Calu3 (cell line): ENCODE results near the gene CLTCL1. TPM values are rescaled to one million over a fixed set of nuclear protein-coding genes. Genes with fewer than 3 reads are reported as not detected.

Experiments used
- BruUV-seq: library from RNA; stranded (reverse); fragments of 400-500 nt; replicated peaks from 2 replicates; lab custom pipeline; 2021; lab: Mats Ljungman, UMichigan
- CTCF ChIA-PET: fragments of 300-600 bp; sonication (Branson Sonifier 250); formaldehyde crosslinking; loops from one replicate; lab custom pipeline; 2022; ENCODE audit warnings: antibody characterized with exemption; lab: Charles Lee
- DNase-seq: peaks from one replicate; pipeline ENCODE4 v3.0.0; 2022
- H3K27ac Mint-ChIP-seq: one replicate; pipeline ENCODE4 v1.8.0; 2022; ENCODE audit warnings: mixed read lengths; ENCODE audit not compliant: unreplicated experiment
- H3K27me3 Mint-ChIP-seq: one replicate; pipeline ENCODE4 v1.8.0; 2022; ENCODE audit warnings: mixed read lengths; ENCODE audit not compliant: unreplicated experiment
- H3K36me3 Mint-ChIP-seq: one replicate; pipeline ENCODE4 v1.8.0; 2022; ENCODE audit warnings: mild to moderate bottlenecking, moderate library complexity, mixed read lengths; ENCODE audit not compliant: insufficient read depth, unreplicated experiment
- H3K4me1 Mint-ChIP-seq: one replicate; pipeline ENCODE4 v1.8.0; 2022; ENCODE audit warnings: mild to moderate bottlenecking, low read depth, mixed read lengths; ENCODE audit not compliant: unreplicated experiment
- H3K4me3 Mint-ChIP-seq: one replicate; pipeline ENCODE4 v1.8.0; 2022; ENCODE audit warnings: mild to moderate bottlenecking, low read depth, moderate library complexity, mixed read lengths; ENCODE audit not compliant: unreplicated experiment
- H3K9me3 Mint-ChIP-seq: one replicate; pipeline ENCODE4 v1.8.0; 2022; ENCODE audit warnings: low read depth, mixed read lengths; ENCODE audit not compliant: unreplicated experiment
- intact Hi-C: fragments of 100-400 bp; cut with micrococcal nuclease; formaldehyde crosslinking; loops from one replicate; pipeline ENCODE4 v1.10.0; 2022; ENCODE audit not compliant: unreplicated experiment
- total RNA-seq: library from RNA; stranded (reverse); gene quantifications from 2 replicates; pipeline ENCODE4 v1.2.3, GENCODE V29; 2022
- TF ChIP-seq, protein P1 (sequence below): fragments of 200-600 bp; IDR thresholded peaks from one replicate; pipeline ENCODE4 v1.8.0; 2022; ENCODE audit warnings: antibody characterized with exemption; ENCODE audit not compliant: unreplicated experiment

CLTCL1 gene
- total RNA-seq, 1 experiment from 2014 or later = 2.9 TPM

DNA sequence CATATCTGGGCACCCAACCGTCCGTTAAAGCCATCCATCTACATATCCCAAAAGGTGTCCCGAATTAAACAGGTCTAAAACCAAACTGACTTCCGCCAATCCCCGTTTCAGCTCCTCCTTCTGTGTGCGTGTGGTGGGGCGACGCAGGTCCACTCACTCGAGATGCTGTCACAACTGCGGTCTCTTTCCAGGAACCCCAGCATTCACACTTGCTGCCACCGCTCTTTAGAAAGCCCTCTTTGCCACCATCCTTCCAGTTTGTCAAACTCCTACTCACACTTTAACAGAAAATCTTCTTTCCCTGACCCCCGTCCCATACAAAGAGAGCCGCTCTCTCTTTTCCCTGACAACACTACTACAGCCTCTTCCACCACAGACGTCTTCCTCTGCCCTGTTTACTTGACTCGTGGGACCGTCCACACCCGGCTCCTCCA lies 147.5 kb downstream of the CLTCL1 start:
- H3K36me3 Mint-ChIP-seq = peaks cover 14% of the 10 kb centered on the region
- TF ChIP-seq, protein P1, sequence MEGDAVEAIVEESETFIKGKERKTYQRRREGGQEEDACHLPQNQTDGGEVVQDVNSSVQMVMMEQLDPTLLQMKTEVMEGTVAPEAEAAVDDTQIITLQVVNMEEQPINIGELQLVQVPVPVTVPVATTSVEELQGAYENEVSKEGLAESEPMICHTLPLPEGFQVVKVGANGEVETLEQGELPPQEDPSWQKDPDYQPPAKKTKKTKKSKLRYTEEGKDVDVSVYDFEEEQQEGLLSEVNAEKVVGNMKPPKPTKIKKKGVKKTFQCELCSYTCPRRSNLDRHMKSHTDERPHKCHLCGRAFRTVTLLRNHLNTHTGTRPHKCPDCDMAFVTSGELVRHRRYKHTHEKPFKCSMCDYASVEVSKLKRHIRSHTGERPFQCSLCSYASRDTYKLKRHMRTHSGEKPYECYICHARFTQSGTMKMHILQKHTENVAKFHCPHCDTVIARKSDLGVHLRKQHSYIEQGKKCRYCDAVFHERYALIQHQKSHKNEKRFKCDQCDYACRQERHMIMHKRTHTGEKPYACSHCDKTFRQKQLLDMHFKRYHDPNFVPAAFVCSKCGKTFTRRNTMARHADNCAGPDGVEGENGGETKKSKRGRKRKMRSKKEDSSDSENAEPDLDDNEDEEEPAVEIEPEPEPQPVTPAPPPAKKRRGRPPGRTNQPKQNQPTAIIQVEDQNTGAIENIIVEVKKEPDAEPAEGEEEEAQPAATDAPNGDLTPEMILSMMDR = no peak
- H3K27me3 Mint-ChIP-seq = peaks cover 27% of the 10 kb centered on the region
- intact Hi-C loops = no loop called here
- no peaks in the 10 kb centered on the region for H3K9me3 Mint-ChIP-seq
- peak overlapping the region; percentile 85 for H3K27ac Mint-ChIP-seq
- TSS peak; percentile 62 for BruUV-seq
- H3K4me3 Mint-ChIP-seq = peak overlapping the region; percentile 94
- peak; percentile 14 for DNase-seq
- peaks cover 11% of the 10 kb centered on the region for H3K4me1 Mint-ChIP-seq
- CTCF ChIA-PET = interaction anchor here (0.6 to 2.0 kb wide), 10 partner anchors 12 to 486 kb away, joined by 3 to 7 read pairs (median 4); partner anchors contain the start of genes CDC45, CLTCL1 and DGCR6

DNA sequence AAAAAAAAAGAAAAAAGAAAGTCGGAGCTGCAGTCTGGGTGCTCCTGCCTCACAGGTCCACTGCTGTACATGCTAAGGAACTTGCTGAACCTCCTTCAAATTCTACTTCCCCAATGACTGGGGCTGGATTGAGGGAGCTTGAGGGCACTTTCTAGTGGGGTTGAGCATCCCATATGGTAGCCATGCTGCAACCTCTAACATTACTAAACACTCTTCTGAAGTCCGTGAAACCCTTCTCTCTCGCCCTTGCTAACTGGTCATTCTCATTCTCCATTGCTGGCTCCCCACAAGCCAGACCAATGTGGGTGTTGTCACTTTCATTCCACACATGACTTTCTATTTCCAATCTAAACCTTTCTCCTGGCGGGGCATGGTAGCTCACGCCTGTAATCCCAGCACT lies 148.3 kb downstream of the CLTCL1 start:
- H3K27ac Mint-ChIP-seq = peak overlapping the region; percentile 85
- BruUV-seq = no TSS peak
- H3K4me3 Mint-ChIP-seq = peak overlapping the region; percentile 94
- no peak for DNase-seq
- CTCF ChIA-PET = interaction anchor here (2.0 kb wide), 1 partner anchor 15 kb away, joined by 6 read pairs; no protein-coding TSS in a partner anchor
- peaks cover 24% of the 10 kb centered on the region for H3K27me3 Mint-ChIP-seq
- H3K4me1 Mint-ChIP-seq = peaks cover 11% of the 10 kb centered on the region
- TF ChIP-seq, protein P1 = no peak
- H3K36me3 Mint-ChIP-seq = peaks cover 14% of the 10 kb centered on the region
- H3K9me3 Mint-ChIP-seq = no peaks in the 10 kb centered on the region
- intact Hi-C loops = no loop called here

DNA sequence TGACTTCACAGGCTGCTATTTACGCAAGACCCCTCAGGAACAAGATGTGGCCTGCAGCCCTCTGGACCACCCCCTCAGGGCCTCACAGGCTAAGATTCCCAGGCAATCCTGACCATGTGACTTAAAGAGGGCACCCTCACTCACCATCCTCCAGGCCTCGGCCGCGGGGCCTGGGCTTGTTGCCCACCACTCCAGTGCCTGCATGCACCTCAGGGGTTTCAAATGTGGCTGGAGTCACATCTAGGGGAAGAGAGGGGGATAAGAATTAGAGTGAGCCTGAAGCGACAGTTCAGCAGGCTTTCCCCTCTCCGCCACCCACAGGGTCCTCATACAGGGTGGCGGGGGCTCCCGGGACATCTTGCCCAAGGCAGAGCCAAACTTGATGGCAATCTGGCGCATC lies 149.1 kb downstream of the CLTCL1 start:
- Mint-ChIP-seq H3K27me3 (peaks cover 16% of the 10 kb centered on the region), H3K4me1 (peaks cover 11% of the 10 kb centered on the region), H3K9me3 (no peaks in the 10 kb centered on the region), H3K36me3 (peaks cover 14% of the 10 kb centered on the region), H3K4me3 (no peak overlapping the region), H3K27ac (no peak overlapping the region)
- TF ChIP-seq, protein P1 = no peak
- no TSS peak for BruUV-seq
- intact Hi-C loops = no loop called here
- CTCF ChIA-PET = no interaction called here
- DNase-seq = no peak

DNA sequence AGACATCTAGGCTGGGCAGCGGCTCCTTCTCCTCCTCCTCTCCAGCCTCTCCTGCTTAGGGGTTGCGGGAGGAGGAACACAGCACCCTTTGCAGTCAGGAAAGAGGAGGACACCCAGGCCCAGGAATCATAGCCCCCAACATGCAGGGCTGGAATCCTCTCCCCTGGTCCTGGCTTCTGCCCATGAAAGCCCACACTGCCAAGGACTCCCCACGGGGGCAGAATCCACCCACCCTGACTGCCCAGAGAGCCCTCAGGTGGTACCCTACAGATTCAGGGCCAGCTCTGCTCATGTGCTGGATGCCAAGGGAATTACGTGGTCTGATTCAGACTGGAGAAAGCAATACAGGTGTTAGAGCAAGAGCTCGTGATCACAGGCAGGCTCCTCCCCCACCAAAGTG lies 151.5 kb downstream of the CLTCL1 start:
- CTCF ChIA-PET = no interaction called here
- DNase-seq = no peak
- intact Hi-C loops = no loop called here

More for the DNA sequence above, 151.5 kb downstream of the CLTCL1 start:
- Mint-ChIP-seq H3K27me3 (no peaks in the 10 kb centered on the region), H3K4me1 (peaks cover 11% of the 10 kb centered on the region), H3K36me3 (peaks cover 30% of the 10 kb centered on the region), H3K4me3 (no peak overlapping the region), H3K27ac (no peak overlapping the region), H3K9me3 (no peaks in the 10 kb centered on the region)
- no TSS peak for BruUV-seq
- TF ChIP-seq, protein P1 = no peak
